Stomach (tissue), 4 donors: ENCODE data around the gene ART1.

Experiments used
- CTCF ChIP-seq, 7 experiments: fragments of 450-650 bp in 4 of 7; fragments of 200-600 bp in 3 of 7; sonication (generic) in 3 of 7; IDR thresholded peaks; one replicate each; pipeline ENCODE4 v1.5.1; 2016 to 2019; ENCODE audit warnings: antibody characterized with exemption in 7 of 7, control low read depth in 2 of 7, mild to moderate bottlenecking in 1 of 7
- EP300 ChIP-seq: sonication (generic); formaldehyde crosslinking; IDR thresholded peaks from one replicate; pipeline ENCODE4 v1.6.1; 2017; ENCODE audit warnings: antibody characterized with exemption
- POLR2A ChIP-seq, 4 donors: fragments of 450-650 bp; IDR thresholded peaks; one replicate each; pipeline ENCODE4 v1.6.1; 2016; ENCODE audit warnings: antibody characterized with exemption in 4 of 4, control low read depth in 2 of 4, mild to moderate bottlenecking in 1 of 4, moderate library complexity in 1 of 4
- POLR2AphosphoS5 ChIP-seq, 3 donors: sonication (generic); formaldehyde crosslinking; IDR thresholded peaks; one replicate each; pipeline ENCODE4 v1.6.1; 2016; ENCODE audit warnings: antibody characterized with exemption in 3 of 3

GRCh38 chr11:3686751-3687150 is 41.8 kb downstream of the ART1 start:
- TF ChIP-seq POLR2A (IDR thresholded peaks at IDR 0.05) (no peak), CTCF (IDR thresholded peaks at IDR 0.05) (no peak), EP300 (no peak), POLR2AphosphoS5 (IDR thresholded peaks at IDR 0.05) (no peak)
